Fibroblast of mammary gland (primary cell): Measurements from ENCODE around the gene SOX6.

ENCODE experiments used
- DNase-seq: peaks from one replicate; pipeline ENCODE4 v3.0.0-alpha.2; 2010; ENCODE audit warnings: low read depth
- H3K4me3 ChIP-seq: 2 replicates; pipeline ENCODE4 v1.5.1; 2011; ENCODE audit warnings: low read depth, mild to moderate bottlenecking, low read length, moderate library complexity; ENCODE audit not compliant: control insufficient read depth
- TF ChIP-seq, protein P1 (sequence below): conservative IDR thresholded peaks from 2 replicates; pipeline ENCODE4 v1.5.1; 2011; ENCODE audit warnings: low read depth, low read length, inconsistent platforms; ENCODE audit not compliant: control insufficient read depth, insufficient read depth

The SOX6 gene

DNA sequence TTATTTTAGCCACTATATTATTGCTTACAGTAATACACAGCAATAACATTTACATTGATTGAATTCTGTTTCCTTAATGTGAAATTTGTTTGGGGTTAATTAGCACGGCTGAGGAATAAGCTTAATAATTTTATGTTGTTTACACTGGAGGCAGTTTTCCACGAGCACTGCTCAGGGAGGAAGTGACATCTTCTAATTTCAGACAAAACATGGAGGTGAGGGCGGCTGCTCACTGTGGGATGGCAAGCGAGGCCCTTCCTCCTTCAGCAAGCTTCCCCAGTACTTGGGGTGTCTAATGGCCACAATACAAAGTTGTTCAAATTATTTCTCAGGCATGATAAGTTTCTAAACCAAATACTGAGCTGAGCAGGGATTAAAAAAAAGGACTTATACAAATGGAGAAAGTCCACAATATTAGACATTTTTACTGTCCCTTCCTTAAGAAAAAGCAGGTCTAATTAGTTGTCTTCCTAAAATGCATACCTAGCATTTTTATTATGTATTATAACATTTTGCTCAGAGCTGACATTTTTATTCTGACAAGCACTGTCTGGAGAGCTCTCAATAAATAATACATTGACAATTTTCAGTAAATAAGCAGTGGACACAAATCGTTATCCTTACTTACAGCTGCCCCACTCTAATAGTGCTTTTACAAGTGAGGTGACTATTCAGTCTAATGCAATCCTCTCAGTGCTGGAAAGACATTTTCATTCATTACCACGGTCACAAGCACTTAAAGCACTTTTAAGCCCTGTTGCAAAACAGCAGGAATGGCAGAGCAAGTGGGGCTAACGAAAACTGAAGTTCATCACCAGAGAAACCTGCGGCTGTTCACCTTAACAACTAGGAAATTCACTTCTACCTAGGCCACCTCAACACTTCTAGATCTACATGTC lies 56.2 kb downstream of the SOX6 start:
- no peak for DNase-seq
- H3K4me3 ChIP-seq: no peak overlapping the region
- TF ChIP-seq, protein P1, sequence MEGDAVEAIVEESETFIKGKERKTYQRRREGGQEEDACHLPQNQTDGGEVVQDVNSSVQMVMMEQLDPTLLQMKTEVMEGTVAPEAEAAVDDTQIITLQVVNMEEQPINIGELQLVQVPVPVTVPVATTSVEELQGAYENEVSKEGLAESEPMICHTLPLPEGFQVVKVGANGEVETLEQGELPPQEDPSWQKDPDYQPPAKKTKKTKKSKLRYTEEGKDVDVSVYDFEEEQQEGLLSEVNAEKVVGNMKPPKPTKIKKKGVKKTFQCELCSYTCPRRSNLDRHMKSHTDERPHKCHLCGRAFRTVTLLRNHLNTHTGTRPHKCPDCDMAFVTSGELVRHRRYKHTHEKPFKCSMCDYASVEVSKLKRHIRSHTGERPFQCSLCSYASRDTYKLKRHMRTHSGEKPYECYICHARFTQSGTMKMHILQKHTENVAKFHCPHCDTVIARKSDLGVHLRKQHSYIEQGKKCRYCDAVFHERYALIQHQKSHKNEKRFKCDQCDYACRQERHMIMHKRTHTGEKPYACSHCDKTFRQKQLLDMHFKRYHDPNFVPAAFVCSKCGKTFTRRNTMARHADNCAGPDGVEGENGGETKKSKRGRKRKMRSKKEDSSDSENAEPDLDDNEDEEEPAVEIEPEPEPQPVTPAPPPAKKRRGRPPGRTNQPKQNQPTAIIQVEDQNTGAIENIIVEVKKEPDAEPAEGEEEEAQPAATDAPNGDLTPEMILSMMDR: no peak

DNA sequence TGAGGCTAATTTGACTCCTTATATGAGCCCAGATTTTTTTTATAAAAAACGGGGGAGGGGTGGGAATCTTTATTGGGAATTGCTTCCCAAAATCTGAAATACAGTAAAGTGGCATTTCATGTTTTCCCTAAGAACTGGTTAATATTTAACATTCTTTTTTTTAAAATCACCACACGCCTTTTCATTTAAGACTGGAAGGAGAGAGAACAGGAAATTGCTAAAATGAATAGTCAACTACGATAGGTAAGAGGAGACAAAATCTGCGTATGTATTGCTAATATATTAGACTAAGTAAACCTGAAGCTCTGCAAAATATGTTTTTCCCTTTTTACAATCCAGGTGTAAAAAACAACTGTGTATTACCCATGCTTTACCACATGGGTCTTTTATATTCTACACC lies 57.0 kb downstream of the SOX6 start:
- TF ChIP-seq, protein P1: no peak
- no peak overlapping the region for H3K4me3 ChIP-seq
- no peak for DNase-seq

DNA sequence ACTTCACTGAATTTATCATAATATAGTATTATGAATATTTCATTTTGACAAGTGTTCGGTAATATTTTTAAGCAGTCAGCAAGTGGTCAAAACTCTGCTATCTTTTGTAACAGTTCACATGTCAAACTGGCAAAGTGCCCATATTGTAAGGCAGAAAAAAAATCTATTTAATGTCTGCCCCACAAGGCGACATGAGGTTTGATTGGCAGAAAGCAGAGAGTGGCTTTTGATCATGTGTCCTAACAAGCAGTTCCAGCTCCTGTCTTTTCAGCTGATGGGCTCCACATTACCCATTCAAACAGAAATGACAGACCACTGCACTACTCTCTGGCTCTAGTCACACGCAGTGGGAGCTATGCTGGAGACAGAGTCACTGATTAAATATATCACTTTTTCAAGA lies 59.0 kb downstream of the SOX6 start:
- TF ChIP-seq, protein P1: no peak
- DNase-seq: no peak
- H3K4me3 ChIP-seq: no peak overlapping the region

DNA sequence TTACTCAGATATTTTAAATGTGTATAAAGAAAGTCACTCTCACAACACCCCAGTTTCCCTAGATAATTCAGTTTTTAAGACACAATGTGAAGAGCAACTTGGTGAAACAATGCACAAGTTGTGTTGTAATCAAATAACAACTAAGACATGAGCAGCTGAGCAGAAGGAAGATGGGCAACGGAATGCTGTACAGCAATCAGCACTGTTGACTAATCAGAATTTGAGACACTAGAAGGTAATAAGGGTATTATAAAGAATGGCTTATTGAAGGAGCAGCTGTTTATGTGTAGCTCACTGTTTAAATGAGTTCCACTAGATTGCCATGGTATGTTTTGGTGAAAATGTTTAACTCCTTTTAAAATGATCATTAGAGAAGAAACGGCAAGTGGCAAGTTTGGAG lies 60.1 kb downstream of the SOX6 start:
- no peak for DNase-seq
- no peak overlapping the region for H3K4me3 ChIP-seq
- TF ChIP-seq, protein P1: no peak

DNA sequence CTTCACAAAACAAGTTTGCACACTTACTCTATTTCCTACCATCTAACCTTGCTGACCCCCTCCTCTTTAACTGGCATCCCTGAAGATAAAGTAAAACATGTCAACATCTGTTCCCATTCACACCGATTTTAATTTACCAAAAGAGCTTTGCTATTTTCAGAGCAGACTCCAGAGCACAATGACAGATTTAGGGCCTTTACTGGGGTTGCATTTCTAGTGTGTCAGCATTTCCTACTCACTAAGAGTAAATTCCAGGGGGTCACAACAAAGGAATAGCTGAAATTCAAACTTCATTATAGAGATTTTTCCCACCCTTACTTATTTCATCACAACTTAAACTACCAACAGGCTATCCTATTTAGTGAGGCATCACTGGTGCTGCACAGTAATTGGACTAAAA lies 60.8 kb downstream of the SOX6 start:
- no peak overlapping the region for H3K4me3 ChIP-seq
- no peak for DNase-seq
- TF ChIP-seq, protein P1: no peak

DNA sequence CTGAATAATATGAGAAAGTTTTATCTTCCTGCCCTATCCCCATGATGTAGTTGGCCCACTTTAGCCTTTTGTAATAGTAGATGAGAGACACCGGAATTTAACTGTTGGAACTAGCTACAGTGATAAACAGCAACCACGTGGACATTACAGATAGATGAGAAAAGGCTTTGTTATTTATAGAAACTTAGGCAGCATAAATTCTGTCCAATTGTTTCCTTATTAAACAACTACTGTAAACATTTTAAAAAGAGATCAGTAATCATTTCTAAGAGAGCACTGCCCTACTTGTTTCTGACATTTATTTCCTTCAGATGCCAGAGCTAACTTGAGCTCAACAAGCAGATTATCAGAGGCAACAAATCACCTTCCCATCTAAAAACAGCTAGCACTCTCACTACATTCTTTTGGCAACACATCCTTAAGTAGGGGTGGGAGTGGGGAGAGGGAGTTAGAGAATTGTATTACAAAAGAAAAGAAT lies 63.1 kb downstream of the SOX6 start:
- TF ChIP-seq, protein P1: no peak
- no peak overlapping the region for H3K4me3 ChIP-seq
- no peak for DNase-seq
